Glutamatergic neuron (in vitro differentiated cells): ENCODE results near the gene FLT1. TPM values are rescaled to one million over a fixed set of nuclear protein-coding genes. Genes with fewer than 3 reads are reported as not detected.

Source experiments
- DNase-seq: peaks from one replicate; pipeline ENCODE4 v3.0.0; 2022
- H3K27ac Mint-ChIP-seq: one replicate; pipeline ENCODE4 v1.8.0; 2020; ENCODE audit warnings: mild to moderate bottlenecking, mixed read lengths, inconsistent platforms; ENCODE audit not compliant: unreplicated experiment
- H3K27me3 Mint-ChIP-seq: one replicate; pipeline ENCODE4 v1.8.0; 2020; ENCODE audit warnings: mild to moderate bottlenecking, moderate library complexity, mixed read lengths, inconsistent platforms; ENCODE audit not compliant: unreplicated experiment
- H3K36me3 Mint-ChIP-seq: one replicate; pipeline ENCODE4 v1.8.0; 2020; ENCODE audit warnings: mild to moderate bottlenecking, mixed read lengths, inconsistent platforms; ENCODE audit not compliant: unreplicated experiment
- H3K4me1 Mint-ChIP-seq: one replicate; pipeline ENCODE4 v1.8.0; 2020; ENCODE audit warnings: mild to moderate bottlenecking, low read depth, mixed read lengths, inconsistent platforms; ENCODE audit not compliant: unreplicated experiment
- H3K4me3 Mint-ChIP-seq: one replicate; pipeline ENCODE4 v1.8.0; 2020; ENCODE audit warnings: mild to moderate bottlenecking, mixed read lengths, inconsistent platforms; ENCODE audit not compliant: unreplicated experiment
- H3K9me3 Mint-ChIP-seq: one replicate; pipeline ENCODE4 v1.8.0; 2020; ENCODE audit warnings: mild to moderate bottlenecking, moderate library complexity, mixed read lengths, inconsistent platforms; ENCODE audit not compliant: unreplicated experiment
- total RNA-seq: library from RNA; stranded (reverse); fragmentation: NEBNext Ultra II Directional; extraction: Animal tissue kit (Norgen Biotek cat#: 25700); gene quantifications from one replicate; pipeline ENCODE4 v1.2.1, GENCODE V29; 2021; ENCODE audit not compliant: unreplicated experiment
- TF ChIP-seq, protein P1 (sequence below): fragments of 200-600 bp; sonication (generic); IDR thresholded peaks from one replicate; pipeline ENCODE4 v1.5.0; 2021; ENCODE audit not compliant: partially characterized antibody, unreplicated experiment

FLT1 gene
- total RNA-seq, 1 donor from 2014 or later, result 49.8 TPM

DNA sequence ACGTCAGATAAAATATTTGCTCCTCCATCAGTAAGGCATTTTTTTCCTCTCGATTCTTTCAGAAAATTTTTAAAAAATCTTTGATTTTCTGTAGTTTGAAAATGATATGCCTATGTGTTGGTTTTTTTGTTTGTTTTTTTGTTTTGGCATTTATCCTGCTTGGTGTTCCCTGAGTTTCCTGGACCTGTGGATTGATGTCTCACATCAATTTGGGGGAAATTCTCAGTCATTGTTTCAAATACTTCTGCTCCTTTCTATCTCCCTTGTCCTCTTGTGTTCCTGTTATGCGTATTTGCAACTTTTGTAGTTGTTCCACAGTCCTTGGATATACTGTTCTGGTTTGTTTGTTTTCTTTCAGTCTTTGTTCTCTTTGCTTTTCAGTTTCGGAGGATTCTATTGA lies 18.8 kb upstream of the FLT1 start:
- Mint-ChIP-seq H3K27me3 (no peaks in the 10 kb centered on the region), H3K9me3 (peaks cover 1% of the 10 kb centered on the region), H3K4me1 (no peaks in the 10 kb centered on the region), H3K4me3 (no peak overlapping the region), H3K27ac (no peak overlapping the region), H3K36me3 (no peaks in the 10 kb centered on the region)
- DNase-seq, result no peak
- TF ChIP-seq, protein P1, sequence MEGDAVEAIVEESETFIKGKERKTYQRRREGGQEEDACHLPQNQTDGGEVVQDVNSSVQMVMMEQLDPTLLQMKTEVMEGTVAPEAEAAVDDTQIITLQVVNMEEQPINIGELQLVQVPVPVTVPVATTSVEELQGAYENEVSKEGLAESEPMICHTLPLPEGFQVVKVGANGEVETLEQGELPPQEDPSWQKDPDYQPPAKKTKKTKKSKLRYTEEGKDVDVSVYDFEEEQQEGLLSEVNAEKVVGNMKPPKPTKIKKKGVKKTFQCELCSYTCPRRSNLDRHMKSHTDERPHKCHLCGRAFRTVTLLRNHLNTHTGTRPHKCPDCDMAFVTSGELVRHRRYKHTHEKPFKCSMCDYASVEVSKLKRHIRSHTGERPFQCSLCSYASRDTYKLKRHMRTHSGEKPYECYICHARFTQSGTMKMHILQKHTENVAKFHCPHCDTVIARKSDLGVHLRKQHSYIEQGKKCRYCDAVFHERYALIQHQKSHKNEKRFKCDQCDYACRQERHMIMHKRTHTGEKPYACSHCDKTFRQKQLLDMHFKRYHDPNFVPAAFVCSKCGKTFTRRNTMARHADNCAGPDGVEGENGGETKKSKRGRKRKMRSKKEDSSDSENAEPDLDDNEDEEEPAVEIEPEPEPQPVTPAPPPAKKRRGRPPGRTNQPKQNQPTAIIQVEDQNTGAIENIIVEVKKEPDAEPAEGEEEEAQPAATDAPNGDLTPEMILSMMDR, result no peak

GRCh38 chr13:28510542-28510941 lies 15.6 kb upstream of the FLT1 start:
- Mint-ChIP-seq H3K4me1 (no peaks in the 10 kb centered on the region), H3K27ac (no peak overlapping the region), H3K9me3 (peaks cover 5% of the 10 kb centered on the region), H3K36me3 (peaks cover 5% of the 10 kb centered on the region), H3K27me3 (peaks cover 2% of the 10 kb centered on the region), H3K4me3 (no peak overlapping the region)
- DNase-seq, result no peak
- TF ChIP-seq, protein P1, result no peak

GRCh38 chr13:28510066-28510465 lies 15.1 kb upstream of the FLT1 start:
- no peak for DNase-seq
- TF ChIP-seq, protein P1, result no peak
- Mint-ChIP-seq H3K9me3 (peaks cover 5% of the 10 kb centered on the region), H3K4me1 (no peaks in the 10 kb centered on the region), H3K36me3 (peaks cover 5% of the 10 kb centered on the region), H3K27ac (no peak overlapping the region), H3K27me3 (peaks cover 2% of the 10 kb centered on the region), H3K4me3 (no peak overlapping the region)

GRCh38 chr13:28505543-28506135 lies 10.7 kb upstream of the FLT1 start:
- TF ChIP-seq, protein P1, result no peak
- Mint-ChIP-seq H3K9me3 (peaks cover 6% of the 10 kb centered on the region), H3K4me1 (peaks cover 10% of the 10 kb centered on the region), H3K4me3 (no peak overlapping the region), H3K27me3 (peaks cover 2% of the 10 kb centered on the region), H3K27ac (no peak overlapping the region), H3K36me3 (peaks cover 5% of the 10 kb centered on the region)
- DNase-seq, result no peak

DNA sequence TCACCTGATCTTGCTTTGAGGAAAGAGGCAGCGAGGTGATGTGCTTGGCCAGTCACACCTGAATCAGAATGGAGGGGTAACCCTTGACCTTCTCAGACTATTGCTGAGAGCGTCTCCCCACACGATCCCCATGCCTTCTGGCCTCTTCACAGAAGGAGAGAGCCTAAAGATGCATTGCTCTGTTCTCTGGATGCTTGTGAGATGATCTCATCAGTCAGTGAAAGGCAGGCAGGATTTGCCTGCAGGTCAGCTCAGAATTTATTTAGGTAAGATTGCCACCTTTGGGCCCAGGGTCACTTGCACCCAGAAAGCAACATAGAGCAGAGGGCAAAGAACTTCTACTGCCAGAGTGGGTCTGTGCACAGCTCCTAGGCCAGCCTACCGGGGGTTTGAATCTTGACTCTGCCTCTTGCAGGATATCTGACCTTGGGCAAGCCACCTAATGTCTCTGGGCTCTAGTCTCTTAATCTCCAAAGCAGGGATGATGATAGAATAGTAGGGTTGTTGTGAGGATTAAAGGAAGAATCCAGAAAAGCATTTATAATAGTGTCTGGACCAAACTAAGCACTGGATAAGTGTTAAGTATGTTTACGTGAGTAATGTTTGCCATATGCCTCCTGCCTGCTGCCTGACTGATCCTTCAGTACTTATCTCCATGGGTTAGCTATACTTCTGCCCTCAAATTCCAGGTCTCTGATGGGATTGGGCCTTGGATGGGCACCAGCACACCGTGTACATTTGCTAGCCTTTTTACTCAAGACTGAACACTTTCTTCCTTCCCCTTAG lies 8.4 kb upstream of the FLT1 start:
- peaks cover 7% of the 10 kb centered on the region for H3K9me3 Mint-ChIP-seq

More for the DNA sequence above, 8.4 kb upstream of the FLT1 start:
- TF ChIP-seq, protein P1, result no peak
- Mint-ChIP-seq H3K36me3 (peaks cover 5% of the 10 kb centered on the region), H3K27me3 (peaks cover 4% of the 10 kb centered on the region), H3K27ac (no peak overlapping the region), H3K4me3 (no peak overlapping the region), H3K4me1 (peaks cover 10% of the 10 kb centered on the region)
- no peak for DNase-seq
